CD4-positive, alpha-beta T cell (primary cell): ENCODE results near the gene FGGY. TPM values are rescaled to one million over a fixed set of nuclear protein-coding genes. Genes with fewer than 3 reads are reported as not detected.

ENCODE experiments used
- ATAC-seq: fragments of 200-7000 bp; cut with Tn5 transposase; one replicate; pipeline ENCODE4 v1.10.0; 2022; ENCODE audit warnings: mild to moderate bottlenecking; ENCODE audit not compliant: poor library complexity
- CTCF ChIA-PET: fragments of 350-600 bp; sonication (Branson Sonifier 250); formaldehyde crosslinking; loops from one replicate; lab custom pipeline; 2021; ENCODE audit warnings: antibody characterized with exemption, inconsistent platforms; lab: Charles Lee
- POLR2A ChIA-PET: fragments of 350-600 bp; sonication (Branson Sonifier 250); formaldehyde crosslinking; loops from one replicate; lab custom pipeline; 2021; ENCODE audit warnings: antibody characterized with exemption, inconsistent platforms; lab: Charles Lee
- DNase-seq, 14 experiments: peaks; one replicate each; pipeline ENCODE4 v3.0.0-alpha.2; 2013 to 2020; ENCODE audit warnings: mixed read lengths in 2 of 14
- H3K27ac ChIP-seq, 2 donors: one replicate each; pipeline versions ENCODE4 v1.5.1 to v1.7.0; 2013; ENCODE audit warnings: low read length in 2 of 2, low read depth in 1 of 2, mild to moderate bottlenecking in 1 of 2
- H3K27me3 ChIP-seq, 2 experiments: 1 replicate in 1 of 2; 2 replicates in 1 of 2; pipeline versions ENCODE4 v1.6.1 to v1.7.0; 2013; ENCODE audit warnings: low read length in 2 of 2, control low read depth in 1 of 2, mild to moderate bottlenecking in 1 of 2, moderate library complexity in 1 of 2; ENCODE audit not compliant: insufficient read depth in 2 of 2, control insufficient read depth in 1 of 2
- H3K36me3 ChIP-seq: one replicate; pipeline ENCODE4 v1.6.1; 2013; ENCODE audit warnings: low read length, control low read depth; ENCODE audit not compliant: insufficient read depth
- H3K4me1 ChIP-seq: one replicate; pipeline ENCODE4 v1.6.1; 2013; ENCODE audit warnings: low read length, control low read depth; ENCODE audit not compliant: insufficient read depth
- H3K4me3 ChIP-seq: one replicate; pipeline ENCODE4 v1.5.1; 2013; ENCODE audit warnings: mild to moderate bottlenecking, low read length, moderate library complexity
- H3K9me3 ChIP-seq, 2 experiments: 1 replicate in 1 of 2; 2 replicates in 1 of 2; pipeline versions ENCODE4 v1.6.1 to v1.7.0; 2013; ENCODE audit warnings: low read length in 2 of 2, mild to moderate bottlenecking in 2 of 2, control low read depth in 1 of 2, moderate library complexity in 1 of 2; ENCODE audit not compliant: control insufficient read depth in 1 of 2, insufficient read depth in 1 of 2
- H3K27ac Mint-ChIP-seq: one replicate; pipeline ENCODE4 v1.8.0; 2020; ENCODE audit warnings: mixed read lengths
- H3K27me3 Mint-ChIP-seq: one replicate; pipeline ENCODE4 v1.8.0; 2021; ENCODE audit warnings: mixed read lengths
- H3K36me3 Mint-ChIP-seq: one replicate; pipeline ENCODE4 v1.8.0; 2021; ENCODE audit warnings: low read depth, mixed read lengths
- H3K4me1 Mint-ChIP-seq: one replicate; pipeline ENCODE4 v1.8.0; 2021; ENCODE audit warnings: low read depth, mixed read lengths
- H3K4me3 Mint-ChIP-seq: one replicate; pipeline ENCODE4 v1.8.0; 2020; ENCODE audit warnings: mild to moderate bottlenecking, mixed read lengths
- H3K9me3 Mint-ChIP-seq: one replicate; pipeline ENCODE4 v1.8.0; 2020; ENCODE audit warnings: mixed read lengths
- intact Hi-C, 2 experiments: fragments of 100-400 bp; cut with DNase I in 1 of 2; cut with micrococcal nuclease in 1 of 2; formaldehyde crosslinking; loops; one replicate each; pipeline versions ENCODE4 v1.15.1 to v1.9.0; 2023 to 2025; cut with DNase I, micrococcal nuclease
- total RNA-seq, 174 experiments: library from RNA in 2 of 174; stranded (reverse) in 2 of 174; gene quantifications; one replicate each; pipeline ENCODE4 v1.2.3 and lab custom pipeline; 2021 to 2026
- TF ChIP-seq, protein P1 (sequence below): fragments of 200-600 bp; IDR thresholded peaks from one replicate; pipeline ENCODE4 v1.8.0; 2022; ENCODE audit warnings: antibody characterized with exemption, mild to moderate bottlenecking

The FGGY gene
- total RNA-seq, 2 experiments from 2014 or later = 9.5 to 10.0 TPM

DNA sequence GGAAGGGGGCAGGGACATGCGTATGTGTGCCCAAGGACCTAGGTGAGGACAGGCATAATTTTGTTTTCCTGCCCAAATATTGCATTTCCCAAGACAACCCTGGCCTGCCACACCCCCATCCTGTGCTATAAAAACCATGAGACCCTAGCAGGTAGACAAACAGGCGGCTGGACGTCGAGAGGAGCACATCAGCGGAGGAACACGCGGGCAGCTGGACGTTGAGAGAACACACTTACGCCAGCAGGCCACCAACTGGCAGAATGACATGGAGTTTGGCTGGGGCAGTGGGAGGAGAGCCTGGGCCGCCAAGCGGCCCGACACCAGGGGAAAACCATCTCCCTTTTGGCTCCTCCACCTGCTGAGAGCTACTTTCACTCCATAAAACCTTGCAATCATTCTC is 3.0 kb upstream of the FGGY start:
- Histone ChIP-seq H3K27me3 (no peaks in the 10 kb centered on the region), H3K4me1 (peaks cover 10% of the 10 kb centered on the region), H3K9me3 (no peaks in the 10 kb centered on the region), H3K27ac (no peak overlapping the region), H3K36me3 (no peaks in the 10 kb centered on the region), H3K4me3 (no peak overlapping the region)
- Mint-ChIP-seq H3K36me3 (peaks cover 4% of the 10 kb centered on the region), H3K27me3 (no peaks in the 10 kb centered on the region), H3K27ac (no peak overlapping the region), H3K4me3 (peak overlapping the region; percentile 18), H3K4me1 (peaks cover 16% of the 10 kb centered on the region), H3K9me3 (no peaks in the 10 kb centered on the region)
- ATAC-seq = no peak
- intact Hi-C loops = loop anchor here in 1 of 2 experiments (10.0 kb wide), 2 partner anchors 521 to 749 kb away; partner anchors contain the start of genes HOOK1 and OMA1
- POLR2A ChIA-PET = no interaction called here
- TF ChIP-seq, protein P1, sequence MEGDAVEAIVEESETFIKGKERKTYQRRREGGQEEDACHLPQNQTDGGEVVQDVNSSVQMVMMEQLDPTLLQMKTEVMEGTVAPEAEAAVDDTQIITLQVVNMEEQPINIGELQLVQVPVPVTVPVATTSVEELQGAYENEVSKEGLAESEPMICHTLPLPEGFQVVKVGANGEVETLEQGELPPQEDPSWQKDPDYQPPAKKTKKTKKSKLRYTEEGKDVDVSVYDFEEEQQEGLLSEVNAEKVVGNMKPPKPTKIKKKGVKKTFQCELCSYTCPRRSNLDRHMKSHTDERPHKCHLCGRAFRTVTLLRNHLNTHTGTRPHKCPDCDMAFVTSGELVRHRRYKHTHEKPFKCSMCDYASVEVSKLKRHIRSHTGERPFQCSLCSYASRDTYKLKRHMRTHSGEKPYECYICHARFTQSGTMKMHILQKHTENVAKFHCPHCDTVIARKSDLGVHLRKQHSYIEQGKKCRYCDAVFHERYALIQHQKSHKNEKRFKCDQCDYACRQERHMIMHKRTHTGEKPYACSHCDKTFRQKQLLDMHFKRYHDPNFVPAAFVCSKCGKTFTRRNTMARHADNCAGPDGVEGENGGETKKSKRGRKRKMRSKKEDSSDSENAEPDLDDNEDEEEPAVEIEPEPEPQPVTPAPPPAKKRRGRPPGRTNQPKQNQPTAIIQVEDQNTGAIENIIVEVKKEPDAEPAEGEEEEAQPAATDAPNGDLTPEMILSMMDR = no peak
- CTCF ChIA-PET = no interaction called here
- DNase-seq = no peak

DNA sequence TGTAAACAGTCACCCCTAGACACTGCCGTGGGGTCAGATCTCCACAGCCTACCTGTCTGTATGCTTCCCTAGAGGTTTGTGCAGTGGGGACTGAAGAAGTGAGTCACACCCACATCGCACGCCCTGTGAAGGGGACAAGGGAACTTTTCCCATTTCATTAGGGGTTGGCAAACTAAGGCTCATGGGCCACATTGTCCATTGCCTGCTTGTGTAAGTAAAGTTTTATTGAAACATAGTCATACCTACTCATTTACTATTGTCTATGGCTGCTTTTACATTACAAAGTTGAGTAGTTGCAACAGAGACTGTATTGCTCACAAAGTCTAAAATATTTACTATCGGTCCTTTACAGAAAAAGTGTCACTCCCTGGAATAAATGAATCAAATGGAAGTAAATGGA is 2.5 kb upstream of the FGGY start:
- H3K4me1 Mint-ChIP-seq = peaks cover 16% of the 10 kb centered on the region

DNA sequence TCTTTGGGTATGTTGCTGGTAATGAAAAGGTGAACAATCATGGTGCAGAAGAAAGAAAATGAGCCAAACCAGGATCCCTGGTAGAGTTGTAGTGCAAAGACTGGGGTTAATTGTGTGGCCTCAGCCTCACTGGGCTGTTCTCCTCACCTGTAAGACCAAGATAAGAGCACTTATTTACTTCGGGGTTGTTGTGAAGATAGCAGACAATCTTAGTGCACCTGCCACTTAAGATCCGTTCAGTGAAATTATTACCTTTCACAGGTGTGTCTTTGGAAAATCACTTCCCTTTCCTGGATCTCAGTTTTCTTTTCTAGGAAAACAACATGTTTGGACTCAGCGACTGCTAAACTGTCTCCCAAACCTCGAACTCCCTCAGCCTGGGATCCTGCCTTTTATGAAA is 1.3 kb upstream of the FGGY start:
- H3K4me3 Mint-ChIP-seq = peak overlapping the region; percentile 87
- no peaks in the 10 kb centered on the region for H3K9me3 Mint-ChIP-seq
- DNase-seq = no peak
- ATAC-seq = no peak
- H3K36me3 ChIP-seq = no peaks in the 10 kb centered on the region
- ChIA-PET POLR2A (interaction anchor here (0.6 to 1.8 kb wide), 5 partner anchors 12 to 519 kb away, joined by 3 to 35 read pairs (median 3); partner anchors contain the start of genes HOOK1 and JUN), CTCF (no interaction called here)
- peak overlapping the region; percentile 85 for H3K27ac Mint-ChIP-seq
- H3K9me3 ChIP-seq = no peaks in the 10 kb centered on the region
- H3K4me1 ChIP-seq = peaks cover 10% of the 10 kb centered on the region
- no peak overlapping the region for H3K4me3 ChIP-seq
- TF ChIP-seq, protein P1 = no peak
- H3K4me1 Mint-ChIP-seq = peaks cover 16% of the 10 kb centered on the region
- no peaks in the 10 kb centered on the region for H3K27me3 ChIP-seq
- peak overlapping the region in 1 of 2 donors; percentile 18 for H3K27ac ChIP-seq
- H3K36me3 Mint-ChIP-seq = peaks cover 4% of the 10 kb centered on the region
- no peaks in the 10 kb centered on the region for H3K27me3 Mint-ChIP-seq
- intact Hi-C loops = loop anchor here (2.0 to 10.0 kb wide), 3 partner anchors 511 to 751 kb away; partner anchors contain the start of genes JUN (in 2 of the 2), HOOK1 (in 1 of the 2) and OMA1 (in 1 of the 2)

More for the DNA sequence above, 2.5 kb upstream of the FGGY start:
- no peaks in the 10 kb centered on the region for H3K9me3 ChIP-seq
- H3K27me3 ChIP-seq = no peaks in the 10 kb centered on the region
- Mint-ChIP-seq H3K9me3 (no peaks in the 10 kb centered on the region), H3K36me3 (peaks cover 4% of the 10 kb centered on the region), H3K4me3 (no peak overlapping the region), H3K27ac (no peak overlapping the region), H3K27me3 (no peaks in the 10 kb centered on the region)
- CTCF ChIA-PET = no interaction called here
- H3K27ac ChIP-seq = no peak overlapping the region
- intact Hi-C loops = loop anchor here in 1 of 2 experiments (10.0 kb wide), 2 partner anchors 520 to 750 kb away; partner anchors contain the start of genes HOOK1 and OMA1
- ATAC-seq = no peak
- no peaks in the 10 kb centered on the region for H3K36me3 ChIP-seq
- peaks cover 10% of the 10 kb centered on the region for H3K4me1 ChIP-seq
- POLR2A ChIA-PET = no interaction called here
- TF ChIP-seq, protein P1 = no peak
- no peak overlapping the region for H3K4me3 ChIP-seq
- DNase-seq = no peak
